K562 (cell line): Measurements from ENCODE around the gene CLDND1. TPM values are rescaled to one million over a fixed set of nuclear protein-coding genes. Genes with fewer than 3 reads are reported as not detected.

Experiments
- ATF1 ChIP-seq, 2 experiments: fragments of 450-650 bp in 1 of 2; IDR thresholded peaks; 2 replicates each; pipeline ENCODE4 v1.6.1; 2016; ENCODE audit warnings: missing compliant biosample characterization in 1 of 2, missing genetic modification characterization in 1 of 2
- CC2D1A ChIP-seq: fragments of 450-650 bp; IDR thresholded peaks from 2 replicates; pipeline ENCODE4 v1.6.1; 2017; ENCODE audit warnings: mild to moderate bottlenecking
- CGGBP1 ChIP-seq: fragments of 250-450 bp; sonication (Bioruptor Pico); IDR thresholded peaks from 2 replicates; pipeline ENCODE4 v1.9.0; 2021; ENCODE audit warnings: mild to moderate bottlenecking
- CHD2 ChIP-seq: IDR thresholded peaks from 2 replicates; pipeline ENCODE4 v1.6.1; 2011; ENCODE audit warnings: low read depth, low read length
- ELK1 ChIP-seq: sonication (generic); formaldehyde crosslinking; IDR thresholded peaks from 2 replicates; pipeline ENCODE4 v1.8.1; 2022; ENCODE audit warnings: missing genetic modification reagents
- HCFC1 ChIP-seq: IDR thresholded peaks from 2 replicates; pipeline ENCODE4 v1.6.1; 2012; ENCODE audit warnings: low read depth, low read length, improper control_type of control experiment
- HLTF ChIP-seq: fragments of 450-650 bp; IDR thresholded peaks from 2 replicates; pipeline ENCODE4 v1.6.1; 2016
- HOMEZ ChIP-seq: fragments of 250-450 bp; sonication (Bioruptor Pico); IDR thresholded peaks from 2 replicates; pipeline ENCODE4 v1.4.0; 2020; ENCODE audit warnings: mild to moderate bottlenecking, moderate library complexity
- HOXB6 ChIP-seq: fragments of 250-450 bp; sonication (Bioruptor Pico); IDR thresholded peaks from 2 replicates; pipeline ENCODE4 v1.5.1; 2022; ENCODE audit warnings: mild to moderate bottlenecking, borderline replicate concordance
- ID3 ChIP-seq, 2 experiments: fragments of 250-450 bp in 1 of 2; fragments of 450-650 bp in 1 of 2; sonication (Bioruptor Pico) in 1 of 2; IDR thresholded peaks; 2 replicates each; pipeline versions ENCODE4 v1.6.1 to v1.8.0; 2016 to 2021; ENCODE audit warnings: mild to moderate bottlenecking in 2 of 2, moderate library complexity in 2 of 2, missing compliant biosample characterization in 1 of 2, missing genetic modification characterization in 1 of 2
- NCOA6 ChIP-seq: fragments of 450-650 bp; IDR thresholded peaks from 2 replicates; pipeline ENCODE4 v1.6.1; 2017; ENCODE audit warnings: mild to moderate bottlenecking
- NR1H2 ChIP-seq: sonication (generic); formaldehyde crosslinking; IDR thresholded peaks from 2 replicates; pipeline ENCODE4 v1.4.0; 2020; ENCODE audit warnings: mild to moderate bottlenecking, missing genetic modification reagents
- PRPF4 ChIP-seq: fragments of 200-400 bp; formaldehyde crosslinking; IDR thresholded peaks from one replicate; pipeline ENCODE4 v1.6.1; 2017; ENCODE audit warnings: low read length, low read depth, mild to moderate bottlenecking; ENCODE audit not compliant: insufficient read depth, poor library complexity, severe bottlenecking
- RBBP5 ChIP-seq: fragments of 200-600 bp; sonication (generic); IDR thresholded peaks from 2 replicates; pipeline ENCODE4 v1.6.1; 2012; ENCODE audit warnings: borderline replicate concordance, mild to moderate bottlenecking, low read length, control low read depth, inconsistent platforms; ENCODE audit not compliant: insufficient read depth, poor library complexity, severe bottlenecking
- RBM39 ChIP-seq: fragments of 200-400 bp; formaldehyde crosslinking; optimal IDR thresholded peaks from 2 replicates; pipeline ENCODE3; 2018; ENCODE audit warnings: low read depth, low read length
- SP1 ChIP-seq: sonication (generic); formaldehyde crosslinking; IDR thresholded peaks from 2 replicates; pipeline ENCODE4 v1.8.1; 2022; ENCODE audit warnings: mild to moderate bottlenecking, missing genetic modification reagents
- SRF ChIP-seq, 2 experiments: fragments of 250-450, 450-650 bp in 1 of 2; sonication (Bioruptor Pico) in 1 of 2; sonication (generic) in 1 of 2; formaldehyde crosslinking; IDR thresholded peaks; 2 replicates each; pipeline versions ENCODE4 v1.5.0 to v1.5.1; 2020 to 2022; ENCODE audit warnings: mild to moderate bottlenecking in 1 of 2, missing genetic modification reagents in 1 of 2
- TAF1 ChIP-seq: IDR thresholded peaks from 2 replicates; pipeline ENCODE4 v1.6.1; 2011; ENCODE audit warnings: mild to moderate bottlenecking, low read length, moderate library complexity; ENCODE audit not compliant: insufficient read depth, control insufficient read depth, severe bottlenecking; ENCODE audit errors: extremely low read depth
- TBP ChIP-seq: optimal IDR thresholded peaks from 2 replicates; pipeline ENCODE3; 2011; ENCODE audit warnings: low read depth, low read length, improper control_type of control experiment
- USF1 ChIP-seq: sonication (generic); formaldehyde crosslinking; IDR thresholded peaks from 2 replicates; pipeline ENCODE4 v1.9.0; 2022; ENCODE audit warnings: mild to moderate bottlenecking, missing genetic modification reagents
- XRCC5 ChIP-seq: fragments of 200-400 bp; formaldehyde crosslinking; IDR thresholded peaks from 2 replicates; pipeline ENCODE4 v1.6.1; 2017; ENCODE audit warnings: low read depth, mild to moderate bottlenecking, low read length
- ZNF133 ChIP-seq: fragments of 250-450 bp; sonication (Bioruptor Pico); IDR thresholded peaks from 2 replicates; pipeline ENCODE4 v1.4.0; 2020; ENCODE audit warnings: mild to moderate bottlenecking
- ZNF445 ChIP-seq: fragments of 250-450 bp; sonication (Bioruptor Pico); IDR thresholded peaks from 2 replicates; pipeline ENCODE4 v1.4.0; 2020; ENCODE audit warnings: low read depth, mild to moderate bottlenecking, moderate library complexity
- ZNF589 ChIP-seq: fragments of 200-800 bp; sonication (Bioruptor generic); IDR thresholded peaks from 2 replicates; pipeline ENCODE4 v1.6.1; 2016; ENCODE audit warnings: low read depth, missing genetic modification characterization, missing compliant biosample characterization
- ZSCAN29 ChIP-seq: fragments of 450-650 bp; IDR thresholded peaks from 2 replicates; pipeline ENCODE4 v1.6.1; 2017
- polyA plus RNA-seq, 8 experiments: library from polyadenylated mRNA; depleted of rRNA in 4 of 8; stranded (reverse) in 5 of 8; unstranded in 3 of 8; fragments of >200 nt; fragmentation: Nextera tagmentation in 2 of 8; fragmentation: Illumina TruSeq in 1 of 8; extraction: Ambion mirVana in 2 of 8; extraction: Trizol in 1 of 8; gene quantifications; 2 replicates each; pipeline versions ENCODE4 v1.2.1 to v1.2.3, GENCODE V29; 2011 to 2014; ENCODE audit warnings: inconsistent platforms in 1 of 8, missing spikeins in 1 of 8
- total RNA-seq, 7 experiments: library from RNA; depleted of rRNA in 6 of 7; stranded (reverse); fragments of >200 nt in 6 of 7; fragmentation: Illumina TruSeq in 2 of 7; extraction: Trizol in 2 of 7; gene quantifications; 2 replicates each; pipeline versions ENCODE4 v1.2.1 to v1.2.3, GENCODE V29; 2011 to 2021; ENCODE audit warnings: low replicate concordance in 1 of 7

The CLDND1 gene
- total and polyA plus RNA-seq, 9 of the 15 experiments (the other 6 are each of a cell fraction or from before 2014, with no cell fraction given) = 29.2 to 141 (median 60.7) TPM

GRCh38 chr3:98522544-98523281, at the start of gene CLDND1 (continued):
- TF ChIP-seq HOMEZ (CRISPR knock-in tag) (no peak), ZNF589 (CRISPR knock-in tag) (no peak), ID3 (CRISPR knock-in tag; IDR thresholded peaks at IDR 0.05) (no peak), ID3 (tag; IDR thresholded peaks at IDR 0.05) (no peak), RBBP5 (peak; percentile 75), NCOA6 (no peak), HLTF (no peak), PRPF4 (no peak), XRCC5 (no peak), ATF1 (CRISPR knock-in tag; IDR thresholded peaks at IDR 0.05) (no peak), ATF1 (tag; IDR thresholded peaks at IDR 0.05) (peak; percentile 83), RBM39 (no peak), NR1H2 (CRISPR knock-in tag) (no peak), USF1 (CRISPR knock-in tag) (no peak), ZNF445 (CRISPR knock-in tag) (no peak), CGGBP1 (no peak), CHD2 (0 out of 2 replicates have a peak, but pooled peaks have one; percentile 2), ZNF133 (CRISPR knock-in tag) (no peak), SRF (CRISPR knock-in tag; IDR thresholded peaks at IDR 0.05) (0 out of 4 replicates have a peak, but pooled peaks of 1 of the 2 experiments have one; percentile 39), TAF1 (peak; percentile 63), CC2D1A (no peak), HOXB6 (CRISPR knock-in tag) (no peak), TBP (peak; percentile 39), ELK1 (no peak), SP1 (0 out of 2 replicates have a peak, but pooled peaks have one; percentile 40), ZSCAN29 (no peak), HCFC1 (peak; percentile 93)
